ENCODE measurements around the gene MTF2.
A peak's percentile ranks its signal among the peaks of the same experiment; 100 is the strongest.

MTF2 gene

GRCh38 chr1:93033029-93033428 is 46.1 kb upstream of the MTF2 start:
- DNase-seq (ENCODE audit: low read depth in 1 of 2, low spot score in 1 of 2): peak in 1 of 2 experiments; percentile 24
- H3K4me3 ChIP-seq (replicated peaks; ENCODE audit: insufficient read depth, low read length): no peak overlapping the region
- H3K27me3 ChIP-seq (ENCODE audit: insufficient read depth, poor library complexity, severe bottlenecking): no peaks in the 10 kb centered on the region
- no peak for TF ChIP-seq GABPA (IDR thresholded peaks at IDR 0.05; ENCODE audit: low read depth)
- no peak overlapping the region for H3K27ac ChIP-seq (replicated peaks)

- peak in 1 of 2 experiments; percentile 36 for DNase-seq (ENCODE audit: low read depth in 1 of 2, low spot score in 1 of 2)
- Histone ChIP-seq H3K4me3 (replicated peaks; ENCODE audit: insufficient read depth, low read length) (no peak overlapping the region), H3K27me3 (ENCODE audit: insufficient read depth, poor library complexity, severe bottlenecking) (no peaks in the 10 kb centered on the region), H3K27ac (replicated peaks) (no peak overlapping the region)
- TF ChIP-seq GABPA (IDR thresholded peaks at IDR 0.05; ENCODE audit: low read depth) (no peak), POLR2AphosphoS5 (IDR thresholded peaks at IDR 0.05; ENCODE audit: low read depth) (no peak), SPI1 (IDR thresholded peaks at IDR 0.05; ENCODE audit: borderline replicate concordance, low read depth) (no peak; the same call in 1 of the 2 replicates), CTCF (IDR thresholded peaks at IDR 0.05; ENCODE audit: insufficient read depth, low read length) (no peak)
- TF ChIP-seq, protein P1, sequence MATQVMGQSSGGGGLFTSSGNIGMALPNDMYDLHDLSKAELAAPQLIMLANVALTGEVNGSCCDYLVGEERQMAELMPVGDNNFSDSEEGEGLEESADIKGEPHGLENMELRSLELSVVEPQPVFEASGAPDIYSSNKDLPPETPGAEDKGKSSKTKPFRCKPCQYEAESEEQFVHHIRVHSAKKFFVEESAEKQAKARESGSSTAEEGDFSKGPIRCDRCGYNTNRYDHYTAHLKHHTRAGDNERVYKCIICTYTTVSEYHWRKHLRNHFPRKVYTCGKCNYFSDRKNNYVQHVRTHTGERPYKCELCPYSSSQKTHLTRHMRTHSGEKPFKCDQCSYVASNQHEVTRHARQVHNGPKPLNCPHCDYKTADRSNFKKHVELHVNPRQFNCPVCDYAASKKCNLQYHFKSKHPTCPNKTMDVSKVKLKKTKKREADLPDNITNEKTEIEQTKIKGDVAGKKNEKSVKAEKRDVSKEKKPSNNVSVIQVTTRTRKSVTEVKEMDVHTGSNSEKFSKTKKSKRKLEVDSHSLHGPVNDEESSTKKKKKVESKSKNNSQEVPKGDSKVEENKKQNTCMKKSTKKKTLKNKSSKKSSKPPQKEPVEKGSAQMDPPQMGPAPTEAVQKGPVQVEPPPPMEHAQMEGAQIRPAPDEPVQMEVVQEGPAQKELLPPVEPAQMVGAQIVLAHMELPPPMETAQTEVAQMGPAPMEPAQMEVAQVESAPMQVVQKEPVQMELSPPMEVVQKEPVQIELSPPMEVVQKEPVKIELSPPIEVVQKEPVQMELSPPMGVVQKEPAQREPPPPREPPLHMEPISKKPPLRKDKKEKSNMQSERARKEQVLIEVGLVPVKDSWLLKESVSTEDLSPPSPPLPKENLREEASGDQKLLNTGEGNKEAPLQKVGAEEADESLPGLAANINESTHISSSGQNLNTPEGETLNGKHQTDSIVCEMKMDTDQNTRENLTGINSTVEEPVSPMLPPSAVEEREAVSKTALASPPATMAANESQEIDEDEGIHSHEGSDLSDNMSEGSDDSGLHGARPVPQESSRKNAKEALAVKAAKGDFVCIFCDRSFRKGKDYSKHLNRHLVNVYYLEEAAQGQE (IDR thresholded peaks at IDR 0.05; ENCODE audit: insufficient replicate concordance, low read depth): no peak
These were observed 45.3 kb upstream of the MTF2 start for GRCh38 chr1:93033785-93034184.

GRCh38 chr1:93034397-93034796 is 44.7 kb upstream of the MTF2 start:
- H3K27me3 ChIP-seq (ENCODE audit: insufficient read depth, poor library complexity, severe bottlenecking): no peaks in the 10 kb centered on the region
- TF ChIP-seq SPI1 (IDR thresholded peaks at IDR 0.05; ENCODE audit: borderline replicate concordance, low read depth) (no peak), GABPA (IDR thresholded peaks at IDR 0.05; ENCODE audit: low read depth) (no peak), POLR2AphosphoS5 (IDR thresholded peaks at IDR 0.05; ENCODE audit: low read depth) (no peak), CTCF (IDR thresholded peaks at IDR 0.05; ENCODE audit: insufficient read depth, low read length) (no peak)
- TF ChIP-seq, protein P1 (IDR thresholded peaks at IDR 0.05; ENCODE audit: insufficient replicate concordance, low read depth): no peak
- no peak for DNase-seq (ENCODE audit: low read depth in 1 of 2, low spot score in 1 of 2)
- no peak overlapping the region for H3K4me3 ChIP-seq (replicated peaks; ENCODE audit: insufficient read depth, low read length)
- H3K27ac ChIP-seq (replicated peaks): no peak overlapping the region

DNA sequence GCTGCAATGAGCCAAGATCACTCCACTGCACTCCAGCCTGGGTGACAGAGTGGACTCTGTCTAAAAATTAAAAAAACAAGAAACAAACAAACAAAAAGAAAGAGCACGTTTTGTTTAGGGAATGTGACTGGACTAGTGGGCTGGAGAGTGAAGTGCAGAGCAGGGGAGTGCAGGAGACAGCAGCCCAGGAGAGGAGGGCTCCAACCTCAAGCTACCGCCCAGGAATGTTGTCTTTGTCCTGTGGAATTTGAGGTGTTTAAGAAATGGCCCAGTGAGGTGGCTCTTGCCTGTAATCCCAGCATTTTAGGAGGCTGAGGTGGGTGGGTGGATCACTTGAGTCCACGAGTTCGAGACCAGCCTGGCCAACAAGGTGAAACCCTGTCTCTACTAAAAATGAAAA is 42.4 kb upstream of the MTF2 start:
- H3K27me3 ChIP-seq (ENCODE audit: insufficient read depth, poor library complexity, severe bottlenecking): no peaks in the 10 kb centered on the region
- no peak for DNase-seq (ENCODE audit: low read depth in 1 of 2, low spot score in 1 of 2)
- no peak overlapping the region for H3K27ac ChIP-seq (replicated peaks)
- H3K4me3 ChIP-seq (replicated peaks; ENCODE audit: insufficient read depth, low read length): no peak overlapping the region
- TF ChIP-seq CTCF (IDR thresholded peaks at IDR 0.05; ENCODE audit: insufficient read depth, low read length) (no peak), GABPA (IDR thresholded peaks at IDR 0.05; ENCODE audit: low read depth) (no peak), SPI1 (IDR thresholded peaks at IDR 0.05; ENCODE audit: borderline replicate concordance, low read depth) (no peak), POLR2AphosphoS5 (IDR thresholded peaks at IDR 0.05; ENCODE audit: low read depth) (no peak)
- TF ChIP-seq, protein P1 (IDR thresholded peaks at IDR 0.05; ENCODE audit: insufficient replicate concordance, low read depth): no peak
